Fibroblast of villous mesenchyme (primary cell): ENCODE measurements around the gene FBXO21. TPM values are rescaled to one million over a fixed set of nuclear protein-coding genes. Genes with fewer than 3 reads are reported as not detected.

ENCODE experiments used
- DNase-seq: peaks from one replicate; pipeline ENCODE4 v3.0.0-alpha.2; 2010; ENCODE audit warnings: low read depth
- H3K4me3 ChIP-seq: 2 replicates; pipeline ENCODE4 v1.5.1; 2011; ENCODE audit warnings: low read depth, mild to moderate bottlenecking, low read length
- total RNA-seq: library from RNA; depleted of rRNA; stranded (reverse); fragments of >200 nt; gene quantifications from 2 replicates; pipeline ENCODE4 v1.2.3, GENCODE V29; 2012
- TF ChIP-seq, protein P1 (sequence below): IDR thresholded peaks from 2 replicates; pipeline ENCODE4 v1.5.1; 2012; ENCODE audit warnings: low read depth, mild to moderate bottlenecking, low read length; ENCODE audit not compliant: insufficient read depth

The FBXO21 gene
- total RNA-seq, 1 donor = 48.4 TPM

DNA sequence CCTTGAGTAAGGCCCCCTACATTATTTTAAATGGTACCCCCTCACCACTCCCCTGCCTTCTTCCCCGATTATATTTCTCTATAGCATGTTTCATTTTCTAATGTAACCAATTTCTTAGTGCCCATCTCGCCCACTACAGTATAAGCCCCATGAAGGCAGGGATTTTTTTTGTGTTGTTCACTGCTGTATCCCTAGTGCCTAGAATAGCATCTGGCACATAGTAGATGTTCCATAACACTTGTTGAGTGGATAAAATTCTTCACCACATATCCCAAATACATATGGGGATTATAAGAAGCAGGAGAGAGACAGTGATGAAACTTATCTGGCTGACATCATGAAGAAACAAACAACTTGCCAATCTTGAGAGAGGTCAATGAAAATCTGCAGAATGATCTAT, 11.5 kb downstream of the FBXO21 start:
- no peak for DNase-seq
- H3K4me3 ChIP-seq = no peak overlapping the region
- TF ChIP-seq, protein P1, sequence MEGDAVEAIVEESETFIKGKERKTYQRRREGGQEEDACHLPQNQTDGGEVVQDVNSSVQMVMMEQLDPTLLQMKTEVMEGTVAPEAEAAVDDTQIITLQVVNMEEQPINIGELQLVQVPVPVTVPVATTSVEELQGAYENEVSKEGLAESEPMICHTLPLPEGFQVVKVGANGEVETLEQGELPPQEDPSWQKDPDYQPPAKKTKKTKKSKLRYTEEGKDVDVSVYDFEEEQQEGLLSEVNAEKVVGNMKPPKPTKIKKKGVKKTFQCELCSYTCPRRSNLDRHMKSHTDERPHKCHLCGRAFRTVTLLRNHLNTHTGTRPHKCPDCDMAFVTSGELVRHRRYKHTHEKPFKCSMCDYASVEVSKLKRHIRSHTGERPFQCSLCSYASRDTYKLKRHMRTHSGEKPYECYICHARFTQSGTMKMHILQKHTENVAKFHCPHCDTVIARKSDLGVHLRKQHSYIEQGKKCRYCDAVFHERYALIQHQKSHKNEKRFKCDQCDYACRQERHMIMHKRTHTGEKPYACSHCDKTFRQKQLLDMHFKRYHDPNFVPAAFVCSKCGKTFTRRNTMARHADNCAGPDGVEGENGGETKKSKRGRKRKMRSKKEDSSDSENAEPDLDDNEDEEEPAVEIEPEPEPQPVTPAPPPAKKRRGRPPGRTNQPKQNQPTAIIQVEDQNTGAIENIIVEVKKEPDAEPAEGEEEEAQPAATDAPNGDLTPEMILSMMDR = no peak

DNA sequence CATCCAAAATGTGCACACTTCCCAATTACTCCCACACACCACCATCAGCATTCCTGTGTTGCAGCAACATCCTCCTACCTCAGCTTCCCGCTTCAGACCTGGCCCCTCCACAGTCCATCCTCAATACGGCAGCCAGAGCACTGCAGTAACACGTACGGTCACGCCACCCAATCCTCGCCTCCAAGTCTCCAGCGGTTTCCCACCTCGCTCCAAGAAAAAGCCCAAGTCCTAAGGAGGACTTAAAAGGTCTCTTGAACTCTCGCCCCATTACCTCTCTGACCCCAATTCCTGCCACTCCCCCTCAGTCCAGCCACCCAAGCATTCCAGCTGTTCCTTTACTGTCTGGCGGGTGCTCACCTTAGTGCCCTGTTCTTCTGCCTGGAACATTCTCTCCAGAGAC, 12.0 kb downstream of the FBXO21 start:
- TF ChIP-seq, protein P1 = no peak
- H3K4me3 ChIP-seq = no peak overlapping the region
- DNase-seq = no peak

DNA sequence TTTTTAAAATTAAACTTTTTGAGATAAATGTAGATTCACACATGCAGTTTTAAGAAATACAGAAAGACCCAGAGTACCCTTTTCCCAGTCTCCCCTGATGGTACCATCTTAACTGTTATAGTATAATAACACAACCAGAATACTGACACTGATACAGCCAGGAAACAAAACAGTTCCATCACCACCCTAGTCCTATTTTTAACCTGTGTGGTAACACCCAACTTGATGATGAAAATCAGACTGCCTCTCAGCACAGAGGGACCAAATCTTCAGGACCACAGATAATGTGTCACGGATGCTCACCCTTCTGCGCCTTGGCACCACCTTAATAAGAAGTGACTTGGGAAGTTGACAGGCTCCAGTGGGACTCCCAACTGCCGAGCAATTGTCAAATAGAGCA, 18.1 kb downstream of the FBXO21 start:
- TF ChIP-seq, protein P1 = no peak
- no peak overlapping the region for H3K4me3 ChIP-seq
- DNase-seq = no peak

DNA sequence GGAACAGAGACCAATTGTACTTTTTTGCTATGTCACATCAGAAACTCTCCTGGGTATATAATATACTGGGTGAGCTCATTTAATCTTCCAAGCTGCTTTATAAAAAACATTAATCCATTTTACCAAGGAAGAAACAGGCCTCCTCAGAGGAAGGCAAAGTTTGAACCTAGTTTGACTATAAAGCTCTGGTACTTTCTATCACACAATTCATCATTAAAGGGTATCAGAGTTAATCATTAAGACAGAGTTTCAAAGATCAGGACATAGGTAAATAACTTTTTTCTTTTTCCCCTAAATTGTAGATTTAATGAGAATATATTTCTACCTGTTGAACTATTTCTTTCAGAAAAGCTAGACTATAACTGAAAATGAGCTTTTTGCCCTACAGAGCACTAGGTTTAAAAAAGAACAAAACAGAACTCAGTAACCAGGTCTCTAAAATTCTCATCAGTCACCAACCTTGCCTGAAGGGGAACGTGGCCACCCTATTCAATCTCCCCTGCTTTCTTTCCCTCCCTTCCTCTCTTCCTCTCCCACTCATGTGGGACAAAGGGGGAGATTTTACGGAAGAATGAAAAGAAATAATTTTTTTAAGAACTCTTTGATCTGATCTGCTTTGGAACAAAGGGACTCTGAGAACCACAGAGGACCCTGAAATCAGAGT, 18.6 kb downstream of the FBXO21 start:
- TF ChIP-seq, protein P1 = no peak
- no peak for DNase-seq

DNA sequence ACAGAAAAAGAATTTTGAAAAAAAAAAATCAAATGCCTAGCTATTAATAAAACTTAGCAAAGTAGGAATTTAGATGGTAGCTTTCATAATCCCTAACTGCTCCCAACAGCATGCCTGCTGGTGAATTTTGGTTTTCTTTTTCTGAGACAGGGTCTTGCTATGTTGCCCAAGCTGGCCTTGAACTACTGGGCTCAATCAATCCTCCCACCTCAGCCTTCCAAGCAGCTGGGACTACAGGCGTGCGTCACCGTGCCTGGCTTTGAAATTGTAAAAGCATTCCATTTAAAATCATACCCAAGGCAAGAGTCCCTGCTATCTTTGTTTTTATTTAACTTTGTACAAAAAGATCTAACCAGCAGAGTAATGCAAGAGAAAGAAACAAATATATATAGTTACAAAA, 20.7 kb downstream of the FBXO21 start:
- TF ChIP-seq, protein P1 = no peak
- H3K4me3 ChIP-seq = no peak overlapping the region
- no peak for DNase-seq

More for the DNA sequence above, 18.6 kb downstream of the FBXO21 start:
- H3K4me3 ChIP-seq = no peak overlapping the region

DNA sequence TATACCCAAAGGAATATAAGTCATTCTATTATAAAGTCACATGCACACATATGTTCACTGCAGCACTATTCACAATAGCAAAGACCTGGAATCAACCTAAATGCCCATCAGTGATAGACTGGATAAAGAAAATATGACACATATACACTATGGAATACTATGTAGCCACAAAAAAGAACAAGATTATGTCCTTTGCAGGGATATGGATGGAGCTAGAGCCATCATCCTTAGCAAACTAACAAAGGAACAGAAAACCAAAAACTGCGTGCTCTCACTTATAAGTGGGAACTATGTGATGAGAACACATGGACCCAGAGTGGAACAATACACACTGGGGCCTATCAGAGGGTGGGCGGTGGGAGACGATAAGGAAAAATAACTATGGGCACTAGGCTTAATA, 21.3 kb downstream of the FBXO21 start:
- DNase-seq = no peak
- no peak overlapping the region for H3K4me3 ChIP-seq
- TF ChIP-seq, protein P1 = no peak

DNA sequence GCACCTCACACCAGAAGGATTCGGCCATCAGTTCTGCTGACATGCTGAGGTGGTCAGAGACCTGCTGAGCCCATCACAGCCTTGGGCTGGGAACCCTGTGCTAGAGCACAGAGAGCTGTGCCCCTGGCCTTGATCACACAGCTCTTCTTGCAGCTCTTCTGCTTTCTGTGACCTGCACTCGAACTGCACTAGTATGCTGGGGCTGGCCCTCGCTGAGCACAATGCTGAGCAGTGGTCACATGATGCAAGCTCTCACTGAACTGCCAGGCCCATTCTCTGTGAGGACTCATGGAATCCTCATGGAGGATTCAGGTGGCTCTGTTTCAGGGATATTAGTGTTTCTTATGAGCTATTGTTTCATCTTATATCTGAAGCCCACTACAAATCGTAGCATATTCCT, 22.5 kb downstream of the FBXO21 start:
- no peak for DNase-seq
- H3K4me3 ChIP-seq = no peak overlapping the region
- TF ChIP-seq, protein P1 = no peak
